Endodermal cell (in vitro differentiated cells): Measurements from ENCODE around the gene IMMP2L. TPM values are rescaled to one million over a fixed set of nuclear protein-coding genes. Genes with fewer than 3 reads are reported as not detected.

Experiments used
- DNase-seq: peaks from one replicate; pipeline ENCODE4 v3.0.0-alpha.2; 2017
- H3K27ac ChIP-seq: 2 replicates; pipeline ENCODE4 v1.5.1; 2013; ENCODE audit warnings: mild to moderate bottlenecking, low read depth, low read length, moderate library complexity
- H3K27me3 ChIP-seq: 2 replicates; pipeline ENCODE4 v1.6.1; 2013; ENCODE audit warnings: mild to moderate bottlenecking, low read length, moderate library complexity; ENCODE audit not compliant: insufficient read depth, control insufficient read depth, poor library complexity, severe bottlenecking
- H3K36me3 ChIP-seq: 2 replicates; pipeline ENCODE4 v1.7.0; 2013; ENCODE audit warnings: mild to moderate bottlenecking, low read length, moderate library complexity; ENCODE audit not compliant: control insufficient read depth, insufficient read depth
- H3K4me1 ChIP-seq: one replicate; pipeline ENCODE4 v1.7.0; 2013; ENCODE audit warnings: low read length; ENCODE audit not compliant: control insufficient read depth, insufficient read depth
- H3K4me3 ChIP-seq: 2 replicates; pipeline ENCODE4 v1.5.1; 2013; ENCODE audit warnings: mild to moderate bottlenecking, low read length, moderate library complexity
- H3K9ac ChIP-seq: 2 replicates; pipeline ENCODE4 v1.6.1; 2013; ENCODE audit warnings: mild to moderate bottlenecking, low read length, moderate library complexity; ENCODE audit not compliant: poor library complexity, severe bottlenecking; ENCODE audit errors: extremely low read depth
- H3K9me3 ChIP-seq: 2 replicates; pipeline ENCODE4 v1.6.1; 2013; ENCODE audit warnings: mild to moderate bottlenecking, low read length, moderate library complexity; ENCODE audit not compliant: control insufficient read depth
- H3K27ac Mint-ChIP-seq: 2 replicates; pipeline ENCODE4 v1.8.0; 2020; ENCODE audit warnings: mixed read lengths
- H3K27me3 Mint-ChIP-seq: 2 replicates; pipeline ENCODE4 v1.8.0; 2021; ENCODE audit warnings: mild to moderate bottlenecking, mixed read lengths; ENCODE audit not compliant: insufficient read depth
- H3K36me3 Mint-ChIP-seq: 2 replicates; pipeline ENCODE4 v1.8.0; 2020; ENCODE audit warnings: low read depth, mixed read lengths
- H3K4me1 Mint-ChIP-seq: 2 replicates; pipeline ENCODE4 v1.8.0; 2020; ENCODE audit warnings: mixed read lengths
- H3K4me3 Mint-ChIP-seq: 2 replicates; pipeline ENCODE4 v1.8.0; 2020; ENCODE audit warnings: mild to moderate bottlenecking, moderate library complexity, mixed read lengths
- H3K9me3 Mint-ChIP-seq: 2 replicates; pipeline ENCODE4 v1.8.0; 2020; ENCODE audit warnings: mild to moderate bottlenecking, mixed read lengths
- whole genome bisulfite sequencing, 2 experiments: methylation state at CpG; one replicate each; pipeline versions ENCODE4 v1.1.5 to v1.1.7; 2013; ENCODE audit warnings: missing lambda C conversion rate in 2 of 2, mixed read lengths in 1 of 2; ENCODE audit not compliant: insufficient coverage in 1 of 2, insufficient read length in 1 of 2; 5-methylcytosine and 5-hydroxymethylcytosine counted together
- total RNA-seq, 2 donors: library from RNA; stranded (reverse); fragmentation: NEBNext Ultra II Directional in 1 of 2; extraction: Animal tissue kit (Norgen Biotek cat#: 25700) in 1 of 2; gene quantifications; 2 replicates in 1 of 2; 3 replicates in 1 of 2; pipeline ENCODE4 v1.2.1, GENCODE V29; 2021
- TF ChIP-seq, protein P1 (sequence below): fragments of 200-600 bp; sonication (generic); conservative IDR thresholded peaks from 2 replicates; pipeline ENCODE4 v1.5.0; 2021; ENCODE audit warnings: antibody characterized with exemption, mild to moderate bottlenecking

IMMP2L gene
- total RNA-seq, 2 donors from 2014 or later, result 17.7 to 19.4 TPM

DNA sequence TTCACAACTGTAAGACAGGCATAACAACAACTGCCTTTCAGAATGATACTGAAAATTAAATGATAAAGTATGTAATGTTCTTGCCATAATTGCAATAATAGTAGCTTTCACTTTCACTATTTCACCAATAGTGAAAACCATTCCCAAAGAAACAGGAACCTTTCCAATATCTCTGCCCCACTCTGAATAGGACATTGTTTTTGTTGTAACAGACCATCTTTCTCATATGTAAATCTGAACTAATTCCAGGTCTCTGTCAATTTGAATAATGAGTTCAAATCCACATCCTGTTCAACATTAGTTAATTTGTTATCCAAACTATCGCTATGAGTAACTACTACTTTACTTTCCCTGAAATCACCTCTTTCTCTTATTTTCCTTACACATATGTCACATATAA lies 323.4 kb downstream of the IMMP2L start:
- H3K27me3 ChIP-seq, result no peaks in the 10 kb centered on the region
- TF ChIP-seq, protein P1, sequence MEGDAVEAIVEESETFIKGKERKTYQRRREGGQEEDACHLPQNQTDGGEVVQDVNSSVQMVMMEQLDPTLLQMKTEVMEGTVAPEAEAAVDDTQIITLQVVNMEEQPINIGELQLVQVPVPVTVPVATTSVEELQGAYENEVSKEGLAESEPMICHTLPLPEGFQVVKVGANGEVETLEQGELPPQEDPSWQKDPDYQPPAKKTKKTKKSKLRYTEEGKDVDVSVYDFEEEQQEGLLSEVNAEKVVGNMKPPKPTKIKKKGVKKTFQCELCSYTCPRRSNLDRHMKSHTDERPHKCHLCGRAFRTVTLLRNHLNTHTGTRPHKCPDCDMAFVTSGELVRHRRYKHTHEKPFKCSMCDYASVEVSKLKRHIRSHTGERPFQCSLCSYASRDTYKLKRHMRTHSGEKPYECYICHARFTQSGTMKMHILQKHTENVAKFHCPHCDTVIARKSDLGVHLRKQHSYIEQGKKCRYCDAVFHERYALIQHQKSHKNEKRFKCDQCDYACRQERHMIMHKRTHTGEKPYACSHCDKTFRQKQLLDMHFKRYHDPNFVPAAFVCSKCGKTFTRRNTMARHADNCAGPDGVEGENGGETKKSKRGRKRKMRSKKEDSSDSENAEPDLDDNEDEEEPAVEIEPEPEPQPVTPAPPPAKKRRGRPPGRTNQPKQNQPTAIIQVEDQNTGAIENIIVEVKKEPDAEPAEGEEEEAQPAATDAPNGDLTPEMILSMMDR, result no peak
- H3K36me3 ChIP-seq, result no peaks in the 10 kb centered on the region
- DNase-seq, result no peak
- no peak overlapping the region for H3K4me3 ChIP-seq
- WGBS, 2 experiments, result 89 to 92% methylated on average over 1 of the region's 1 CpG
- H3K4me1 ChIP-seq, result no peaks in the 10 kb centered on the region
- H3K27ac Mint-ChIP-seq, result no peak overlapping the region
- H3K27ac ChIP-seq, result no peak overlapping the region
- H3K4me3 Mint-ChIP-seq, result no peak overlapping the region
- H3K27me3 Mint-ChIP-seq, result peaks cover 6% of the 10 kb centered on the region
- H3K9ac ChIP-seq, result no peak overlapping the region
- H3K9me3 Mint-ChIP-seq, result no peaks in the 10 kb centered on the region
- no peaks in the 10 kb centered on the region for H3K9me3 ChIP-seq
- H3K36me3 Mint-ChIP-seq, result no peaks in the 10 kb centered on the region
- peaks cover 10% of the 10 kb centered on the region for H3K4me1 Mint-ChIP-seq

DNA sequence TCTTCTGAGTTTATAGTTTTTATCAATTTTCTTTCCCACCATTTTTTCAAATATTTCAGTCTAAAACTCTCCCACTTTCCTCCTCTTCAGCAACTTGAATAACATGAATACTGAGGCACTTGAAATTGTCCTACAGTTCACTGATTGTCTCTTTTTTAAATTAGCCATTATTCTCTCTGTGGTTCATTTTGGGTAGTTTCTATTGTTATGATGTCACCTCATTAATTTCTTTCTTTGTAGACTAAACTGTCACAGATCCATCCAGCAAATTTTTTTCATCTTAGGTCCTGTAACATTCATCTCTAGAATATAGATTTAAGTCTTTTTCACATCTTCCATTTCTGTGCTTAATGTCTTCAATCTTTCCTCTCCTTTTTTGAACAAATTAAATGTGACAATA lies 326.6 kb downstream of the IMMP2L start:
- H3K27me3 ChIP-seq, result no peaks in the 10 kb centered on the region

DNA sequence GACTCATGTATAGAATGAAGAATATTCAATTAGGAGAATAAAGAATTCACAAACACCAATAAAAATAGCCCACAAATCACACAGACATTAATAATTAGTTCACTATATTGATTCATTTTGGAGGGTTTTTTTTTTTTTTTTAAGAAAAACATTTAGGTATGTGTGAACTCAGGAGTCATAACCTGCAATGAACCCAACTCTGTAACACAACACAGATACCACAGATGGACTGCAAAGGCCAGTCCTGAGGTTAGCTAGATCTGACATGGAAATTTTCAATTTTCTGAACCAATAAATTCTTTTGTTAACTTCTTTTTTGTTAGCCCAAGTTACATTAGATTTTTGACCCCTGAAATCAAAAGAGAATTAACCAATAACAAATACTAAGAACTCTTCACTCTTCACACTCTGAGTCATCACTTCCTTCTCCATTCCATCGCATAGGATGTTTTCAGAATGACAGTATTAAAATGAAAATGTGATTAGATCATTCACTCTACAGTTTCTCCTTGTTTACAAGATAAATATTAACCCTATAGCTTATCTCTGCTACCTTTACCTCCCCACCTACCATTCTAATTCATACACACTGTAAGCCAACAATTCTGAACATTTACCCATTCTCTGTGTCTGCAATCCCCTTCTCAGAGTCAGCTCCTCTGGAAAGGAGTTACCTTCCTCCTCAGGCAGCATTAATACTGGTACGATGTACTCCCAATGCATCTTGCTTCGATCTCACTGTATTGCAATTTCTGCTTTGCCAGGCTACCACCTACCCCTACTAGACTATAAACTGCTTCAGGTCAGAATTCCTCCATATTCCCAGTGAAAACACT lies 329.8 kb downstream of the IMMP2L start:
- no peaks in the 10 kb centered on the region for H3K36me3 ChIP-seq
- Mint-ChIP-seq H3K27ac (no peak overlapping the region), H3K9me3 (no peaks in the 10 kb centered on the region), H3K27me3 (peaks cover 6% of the 10 kb centered on the region), H3K36me3 (no peaks in the 10 kb centered on the region), H3K4me3 (no peak overlapping the region), H3K4me1 (peaks cover 22% of the 10 kb centered on the region)
- WGBS, 2 experiments, result 83 to 90% methylated on average over 2 to 3 of the region's 3 CpGs
- peaks cover 6% of the 10 kb centered on the region for H3K4me1 ChIP-seq
- TF ChIP-seq, protein P1, result no peak
- no peak overlapping the region for H3K27ac ChIP-seq
- no peak for DNase-seq
- no peaks in the 10 kb centered on the region for H3K27me3 ChIP-seq
- no peak overlapping the region for H3K4me3 ChIP-seq
- no peak overlapping the region for H3K9ac ChIP-seq
- H3K9me3 ChIP-seq, result no peaks in the 10 kb centered on the region

More for the DNA sequence above, 326.6 kb downstream of the IMMP2L start:
- H3K9ac ChIP-seq, result no peak overlapping the region
- H3K4me1 ChIP-seq, result peaks cover under 1% of the 10 kb centered on the region
- no peak overlapping the region for H3K4me3 Mint-ChIP-seq
- no peak overlapping the region for H3K27ac Mint-ChIP-seq
- H3K9me3 ChIP-seq, result no peaks in the 10 kb centered on the region
- H3K9me3 Mint-ChIP-seq, result no peaks in the 10 kb centered on the region
- H3K4me3 ChIP-seq, result no peak overlapping the region
- no peak for DNase-seq
- H3K36me3 Mint-ChIP-seq, result no peaks in the 10 kb centered on the region
- H3K4me1 Mint-ChIP-seq, result peaks cover 22% of the 10 kb centered on the region
- no peaks in the 10 kb centered on the region for H3K36me3 ChIP-seq
- H3K27ac ChIP-seq, result no peak overlapping the region
- TF ChIP-seq, protein P1, result no peak
- H3K27me3 Mint-ChIP-seq, result peaks cover 6% of the 10 kb centered on the region
